Stimulated activated CD4-positive, alpha-beta T cell treated with anti-CD3 and anti-CD28 coated beads, Interleukin-4, amount 100 ng/mL, for 48 hours (primary cell): Measurements from ENCODE around the gene S100A16.
"Not testable (repeated sequence)": the region's sequence is repeated elsewhere in the genome, so short reads cannot be mapped to it uniquely, and the experiment has no call there.

ENCODE experiments used
- DNase-seq, 2 donors: peaks; one replicate each; pipeline ENCODE4 v3.0.0-alpha.2; 2020; ENCODE audit warnings: low read depth in 2 of 2

The S100A16 gene

GRCh38 chr1:153562021-153562420 is 50.9 kb downstream of the S100A16 start:
- DNase-seq: not testable (repeated sequence)

- no peak for DNase-seq
These were observed 51.4 kb downstream of the S100A16 start for GRCh38 chr1:153561466-153561985.

GRCh38 chr1:153560771-153561465 is 52.0 kb downstream of the S100A16 start:
- no peak for DNase-seq

- no peak for DNase-seq
These were observed 52.7 kb downstream of the S100A16 start for GRCh38 chr1:153560241-153560640.

GRCh38 chr1:153557877-153558276 is 55.1 kb downstream of the S100A16 start:
- no peak for DNase-seq
